HG03139 (cell line): Measurements from ENCODE around the gene GLS.
"Not testable (repeated sequence)": the region's sequence is repeated elsewhere in the genome, so short reads cannot be mapped to it uniquely, and the experiment has no call there.

Experiments used
- ATAC-seq: cut with Tn5 transposase; IDR thresholded peaks from one replicate; pipeline ENCODE4 v1.9.1; 2021; ENCODE audit not compliant: unreplicated experiment

Gene GLS

DNA sequence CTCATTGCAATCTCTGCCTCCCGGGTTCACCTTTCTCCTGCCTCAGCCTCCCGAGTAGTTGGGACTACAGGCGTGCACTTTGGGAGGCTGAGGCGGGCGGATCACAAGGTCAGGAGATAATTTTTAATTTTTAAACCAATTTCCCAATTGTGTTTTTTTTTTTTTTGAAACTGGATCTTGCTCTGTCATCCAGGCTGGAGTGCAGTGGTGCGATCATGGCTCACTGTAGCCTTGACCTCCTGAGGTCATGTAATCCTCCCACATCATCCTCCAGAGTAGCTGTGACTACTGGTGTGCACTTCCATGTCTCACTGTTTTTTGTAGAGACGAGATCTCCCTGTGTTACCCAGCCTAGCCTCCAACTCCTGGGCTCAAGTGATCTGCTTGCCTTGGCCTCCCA lies 49.3 kb downstream of the GLS start:
- no peak for ATAC-seq

GRCh38 chr2:190930411-190930810 lies 49.8 kb downstream of the GLS start:
- ATAC-seq: no peak

DNA sequence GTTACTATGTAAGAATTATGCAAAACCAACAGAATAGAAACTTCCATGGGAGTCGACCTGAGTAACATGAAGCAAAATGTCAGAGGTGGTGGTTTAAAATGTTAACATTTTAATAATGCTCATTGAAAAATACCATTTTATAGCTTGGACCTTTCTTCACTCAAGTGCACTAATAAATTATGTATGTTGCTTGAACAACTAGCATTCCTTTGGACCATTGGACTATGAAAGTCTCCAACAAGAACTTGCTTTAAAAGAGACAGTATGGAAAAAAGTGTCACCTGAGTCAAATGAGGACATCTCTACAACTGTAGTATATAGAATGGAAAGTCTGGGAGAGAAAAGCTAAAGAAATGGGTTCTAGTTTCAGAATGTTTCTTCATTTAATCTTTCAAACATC lies 51.9 kb downstream of the GLS start:
- ATAC-seq: no peak

DNA sequence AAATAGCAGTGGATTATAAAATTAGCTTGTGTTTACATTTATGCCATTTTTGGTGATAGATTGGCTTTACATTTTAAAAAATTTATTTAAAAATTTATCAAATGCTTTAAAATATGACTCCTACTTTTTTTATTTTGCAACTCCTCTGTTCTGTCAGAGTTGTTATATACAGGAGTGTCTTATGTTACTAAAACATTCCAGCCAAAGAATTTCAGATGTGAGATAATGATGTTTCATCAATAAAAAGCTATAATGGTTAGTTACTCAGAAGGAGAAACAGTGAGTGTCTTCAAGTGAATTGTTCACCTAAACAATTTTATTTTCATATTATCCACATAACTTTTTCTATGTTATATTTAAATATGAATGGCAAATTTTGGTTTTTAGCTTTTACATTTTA lies 52.7 kb downstream of the GLS start:
- no peak for ATAC-seq

DNA sequence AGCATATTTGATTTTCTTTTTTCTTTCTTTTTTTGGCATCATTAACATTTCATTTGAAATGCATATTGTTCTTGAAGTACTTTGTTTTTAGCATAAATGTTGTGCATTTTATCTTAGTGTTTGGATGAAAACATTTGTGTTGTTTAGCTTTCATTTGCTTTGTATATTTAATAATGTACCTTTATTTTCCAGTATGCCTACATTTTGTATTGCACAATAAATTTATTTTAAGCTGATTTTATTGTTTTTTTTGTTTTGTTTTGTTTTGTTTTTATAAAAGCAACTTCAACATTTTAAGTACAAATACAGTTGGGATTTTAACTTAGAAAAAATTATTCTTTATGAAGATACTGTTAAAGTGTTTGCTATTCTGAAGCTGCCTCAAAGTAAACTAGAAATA lies 54.4 kb downstream of the GLS start:
- ATAC-seq: no peak

DNA sequence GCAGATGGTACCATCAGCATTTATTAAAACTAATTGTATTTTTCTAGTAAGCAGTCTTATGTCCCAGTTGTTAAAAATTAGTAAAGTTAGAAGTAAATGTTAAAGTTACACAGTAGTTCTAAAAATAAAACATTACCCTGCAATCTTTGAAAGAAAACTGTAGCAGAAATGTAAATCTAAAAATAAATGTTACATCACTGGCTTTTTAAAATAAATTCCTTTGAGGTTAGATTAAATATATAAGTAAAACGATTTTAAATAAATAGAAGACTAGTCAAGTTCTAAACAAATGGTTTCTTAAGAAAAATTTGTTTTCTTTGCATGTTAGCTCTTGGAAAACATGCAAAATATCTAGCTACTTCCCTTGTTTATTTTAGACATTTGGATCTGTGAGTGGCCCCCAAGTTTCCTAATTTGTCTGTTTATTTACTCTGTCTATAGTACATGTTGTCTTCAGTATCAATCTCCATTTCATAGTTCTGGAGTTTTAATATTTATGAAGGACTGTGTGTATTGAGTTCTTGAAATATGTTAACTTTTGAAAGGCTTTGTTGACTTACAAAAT lies 58.2 kb downstream of the GLS start:
- no peak for ATAC-seq

DNA sequence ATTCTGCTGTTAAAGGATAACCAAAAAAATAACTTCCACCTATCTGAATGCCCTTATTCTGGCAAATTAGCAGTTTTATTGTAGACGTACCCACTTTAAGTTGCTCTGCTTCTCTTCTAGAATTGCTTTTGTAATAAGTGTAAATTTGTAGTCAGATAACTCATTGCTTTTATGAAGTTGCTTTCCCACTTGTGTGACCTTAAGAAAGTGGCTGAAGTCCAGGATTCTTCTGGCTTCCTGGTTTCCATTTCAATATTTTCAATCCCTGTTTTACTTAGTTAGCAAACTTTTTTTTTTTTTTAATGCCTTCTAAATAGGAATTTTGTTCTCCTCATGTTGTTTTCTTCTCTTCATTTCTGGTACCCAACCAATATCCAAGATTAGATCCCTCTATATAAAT lies 59.8 kb downstream of the GLS start:
- no peak for ATAC-seq

DNA sequence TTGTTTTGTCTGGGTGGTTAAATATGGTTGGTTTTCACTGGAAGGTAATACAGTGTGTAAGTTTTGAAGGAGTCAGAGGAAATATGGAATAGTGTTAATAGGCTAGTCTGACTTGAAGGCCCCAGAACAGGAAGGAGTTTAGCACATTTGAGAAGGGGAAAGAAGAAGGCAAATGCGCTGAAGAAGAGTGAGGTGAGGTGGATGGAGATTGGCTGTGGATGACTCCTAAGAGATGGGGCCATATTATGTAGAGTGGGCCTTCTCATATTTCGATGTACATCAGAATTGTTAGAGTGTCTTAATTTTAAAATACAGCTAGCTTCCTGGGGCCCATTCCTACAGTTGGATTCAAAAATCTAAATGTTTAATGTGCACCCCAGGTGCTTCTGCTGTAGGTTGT lies 61.0 kb downstream of the GLS start:
- no peak for ATAC-seq

- ATAC-seq: no peak
These were observed 62.1 kb downstream of the GLS start for GRCh38 chr2:190942697-190943096.

DNA sequence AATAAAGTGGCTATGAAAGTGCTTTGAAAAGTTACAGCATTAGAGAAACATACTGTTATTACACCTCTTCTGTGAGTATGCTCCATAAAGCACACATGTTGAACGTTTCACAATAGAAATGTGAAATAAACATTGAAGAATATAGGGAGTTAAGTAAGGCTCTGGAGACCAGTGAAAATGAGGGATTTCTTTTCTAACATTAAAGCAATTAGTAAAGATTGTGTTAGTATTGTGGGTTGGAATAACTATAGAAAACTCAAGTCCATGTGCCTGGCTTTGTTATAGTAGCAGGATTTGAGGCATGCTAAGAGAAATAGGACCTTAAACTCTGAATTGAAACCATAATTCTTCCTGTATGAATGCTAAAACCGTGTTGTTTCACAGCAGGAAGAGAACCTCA lies 63.1 kb downstream of the GLS start:
- ATAC-seq: no peak

DNA sequence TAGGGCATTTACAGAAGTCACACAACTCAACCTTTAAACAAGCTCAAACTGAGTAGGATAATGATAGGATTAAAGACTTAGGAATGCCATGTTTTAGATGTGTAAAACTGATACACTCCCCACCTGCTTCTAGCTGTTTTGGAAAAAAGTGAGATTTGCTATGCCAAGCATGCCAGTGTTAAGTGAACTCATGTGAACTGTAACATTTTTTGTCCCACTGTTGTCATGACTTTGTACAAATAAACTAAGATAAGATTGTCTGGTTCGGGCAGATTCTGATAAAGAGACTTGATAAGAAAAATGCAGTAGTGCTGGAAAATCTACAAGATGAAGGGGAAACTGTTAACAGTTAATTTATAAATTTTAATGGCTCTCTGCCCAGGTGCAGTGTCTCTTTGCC lies 66.5 kb downstream of the GLS start:
- ATAC-seq: no peak

GRCh38 chr2:190947711-190948251 lies 67.2 kb downstream of the GLS start:
- peak; percentile 74 for ATAC-seq

GRCh38 chr2:190948671-190949070 lies 68.0 kb downstream of the GLS start:
- ATAC-seq: no peak

DNA sequence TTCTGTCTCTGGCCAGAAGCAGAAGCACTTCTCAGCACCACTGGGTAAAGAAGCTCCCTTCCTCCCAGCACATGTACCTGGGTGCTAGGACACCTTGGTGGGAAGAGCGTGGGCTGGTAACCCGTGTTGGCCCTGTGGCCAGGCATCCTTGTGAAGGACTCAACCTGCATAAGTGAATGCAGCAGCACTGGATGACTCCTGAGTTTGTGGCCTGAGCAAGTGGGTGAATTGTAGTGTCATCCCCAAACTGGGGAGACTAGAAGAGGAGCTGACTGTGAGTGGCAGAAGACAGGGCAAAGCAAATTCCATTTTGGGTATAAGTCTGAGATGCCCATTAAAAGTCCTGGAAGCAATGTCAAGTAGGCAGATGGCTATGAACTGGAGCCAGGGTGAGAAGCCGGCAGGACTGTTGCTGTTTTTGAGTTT lies 70.0 kb downstream of the GLS start:
- ATAC-seq: no peak

DNA sequence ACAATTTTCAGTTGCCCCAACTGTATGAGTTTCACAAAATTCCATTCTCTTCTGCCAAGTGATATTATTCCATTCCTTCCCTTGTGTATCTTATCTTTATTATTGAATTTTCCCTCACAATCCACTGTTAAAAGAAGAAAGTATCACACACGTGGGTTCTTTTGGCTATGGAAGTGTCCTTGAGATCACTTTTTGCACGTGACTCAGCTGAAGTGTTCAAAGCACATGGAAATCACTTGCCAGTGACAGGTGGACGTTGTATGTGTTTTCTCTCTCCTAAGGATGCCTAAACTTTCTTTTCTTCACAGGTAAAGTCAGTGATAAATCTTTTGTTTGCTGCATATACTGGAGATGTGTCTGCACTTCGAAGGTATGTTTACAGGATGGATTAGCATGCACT lies 72.6 kb downstream of the GLS start:
- no peak for ATAC-seq

GRCh38 chr2:190959911-190960788 lies 79.5 kb downstream of the GLS start:
- no peak for ATAC-seq

DNA sequence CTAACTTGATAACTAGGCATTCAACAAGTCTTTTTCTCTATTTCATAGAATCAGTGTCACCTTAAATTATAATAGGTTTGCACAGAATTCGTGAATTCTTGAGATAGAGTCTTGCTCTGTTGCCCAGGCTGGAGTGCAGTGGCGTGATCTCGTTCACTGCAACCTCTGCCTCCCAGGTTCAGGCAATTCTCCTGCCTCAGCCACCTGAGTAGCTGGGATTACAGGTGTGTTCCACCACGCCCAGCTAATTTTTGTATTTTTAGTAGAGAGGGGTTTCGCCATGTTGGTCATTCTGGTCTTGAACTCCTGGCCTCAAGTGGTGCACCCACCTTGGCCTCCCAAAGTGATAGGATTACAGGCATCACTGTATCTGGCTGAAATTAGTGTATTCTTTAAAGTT lies 80.5 kb downstream of the GLS start:
- not testable (repeated sequence) for ATAC-seq

DNA sequence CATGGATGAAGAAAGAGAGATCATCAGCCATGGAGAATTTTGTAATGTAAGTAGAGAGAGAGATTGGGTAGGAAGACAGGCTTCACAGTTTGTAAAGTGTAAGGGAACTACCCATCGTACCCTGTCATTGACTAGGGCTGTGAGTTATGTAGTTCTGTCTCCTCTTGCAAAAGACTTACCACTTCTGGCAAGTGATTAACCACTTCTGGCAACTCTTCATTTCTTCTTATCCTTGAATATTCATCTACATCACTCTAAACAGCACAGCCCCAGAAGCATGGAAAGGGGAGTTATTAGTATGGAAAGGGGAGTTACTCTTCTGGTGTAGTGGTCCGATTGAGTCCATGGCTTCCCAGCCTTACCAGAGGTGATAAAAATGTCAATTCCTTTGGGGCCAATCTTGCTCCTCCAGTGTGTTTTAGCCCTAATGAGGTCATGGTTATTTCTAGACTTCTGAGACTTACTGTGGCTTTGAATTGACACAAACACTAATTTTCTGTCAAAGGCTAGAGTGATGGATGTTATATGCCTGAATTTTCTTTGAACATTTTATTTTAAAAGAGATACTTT lies 81.4 kb downstream of the GLS start:
- ATAC-seq: no peak

DNA sequence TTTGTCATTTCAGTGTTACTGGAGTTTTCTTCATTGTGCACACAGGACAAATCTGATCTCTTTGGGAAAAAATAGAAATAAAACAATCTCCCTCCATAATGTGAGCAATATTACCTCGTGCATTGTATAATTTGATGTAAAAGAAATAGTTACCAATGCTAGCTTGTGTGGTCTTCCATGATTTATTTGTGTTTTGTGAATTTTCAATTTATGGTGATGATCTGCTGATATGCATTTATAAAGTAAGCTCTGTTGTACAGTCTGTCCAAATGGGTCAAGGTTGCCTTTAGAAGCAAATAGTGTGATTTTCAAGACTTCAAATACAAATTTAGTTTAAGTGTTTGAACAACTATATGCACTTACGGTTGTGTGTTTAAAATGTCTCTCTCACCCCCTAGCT lies 82.5 kb downstream of the GLS start:
- ATAC-seq: no peak

DNA sequence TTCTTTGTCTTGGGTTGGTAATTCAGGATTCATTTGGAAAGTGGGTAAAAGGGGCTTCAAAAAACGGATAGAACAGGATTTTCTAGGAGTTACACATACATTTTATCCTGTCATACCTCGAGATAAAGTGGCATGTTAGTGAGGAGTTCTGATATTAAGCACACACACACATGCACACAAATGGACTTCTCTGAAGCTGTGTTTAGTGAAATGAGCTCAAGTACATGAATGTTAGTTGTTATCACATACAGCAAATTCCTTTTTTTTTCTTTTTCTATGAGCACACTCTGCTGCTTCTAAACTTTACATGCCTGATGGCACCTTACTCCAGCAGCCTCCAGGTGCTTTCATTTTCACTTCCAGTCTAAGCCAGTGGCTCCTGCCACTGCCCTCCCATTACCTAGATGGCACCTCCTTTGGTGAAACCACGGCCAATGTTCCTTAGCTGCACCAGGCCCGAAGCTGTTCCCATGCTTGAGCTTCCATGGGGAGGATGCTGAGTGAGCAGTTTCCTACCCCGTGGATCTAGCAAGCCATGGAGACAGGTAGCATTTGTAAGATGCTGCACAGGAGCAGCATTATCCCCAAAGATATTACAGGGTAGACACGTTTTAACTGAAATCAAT lies 83.7 kb downstream of the GLS start:
- ATAC-seq: no peak

GRCh38 chr2:190965580-190966222 lies 85.1 kb downstream of the GLS start:
- ATAC-seq: no peak
